Neuronal stem cell (in vitro differentiated cells): ENCODE results near the gene DPEP1.
A peak's percentile ranks its signal among the peaks of the same experiment; 100 is the strongest.

ENCODE experiments used
- DNase-seq: peaks from one replicate; pipeline ENCODE4 v3.0.0-alpha.2; 2013; ENCODE audit warnings: low spot score
- H2AFZ ChIP-seq: one replicate; pipeline ENCODE4 v1.6.1; 2013; ENCODE audit warnings: mild to moderate bottlenecking, low read length, inconsistent platforms
- H2AK5ac ChIP-seq: 2 replicates; pipeline ENCODE4 v1.6.1; 2013; ENCODE audit warnings: low read depth, mild to moderate bottlenecking, inconsistent platforms, low read length, moderate library complexity, mixed read lengths
- H2BK120ac ChIP-seq: 2 replicates; pipeline ENCODE4 v1.6.1; 2013; ENCODE audit warnings: low read depth, mild to moderate bottlenecking, inconsistent platforms, low read length, moderate library complexity, mixed read lengths
- H2BK12ac ChIP-seq: one replicate; pipeline ENCODE4 v1.6.1; 2013; ENCODE audit warnings: low read length, inconsistent platforms
- H2BK15ac ChIP-seq: 2 replicates; pipeline ENCODE4 v1.6.1; 2013; ENCODE audit warnings: mild to moderate bottlenecking, low read length, inconsistent platforms, mixed read lengths
- H2BK5ac ChIP-seq: one replicate; pipeline ENCODE4 v1.6.1; 2013; ENCODE audit warnings: inconsistent platforms, mild to moderate bottlenecking, low read length, moderate library complexity
- H3K14ac ChIP-seq: one replicate; pipeline ENCODE4 v1.6.1; 2013; ENCODE audit warnings: low read length, inconsistent platforms
- H3K18ac ChIP-seq: 2 replicates; pipeline ENCODE4 v1.6.1; 2013; ENCODE audit warnings: low read length, inconsistent platforms
- H3K23ac ChIP-seq: 2 replicates; pipeline ENCODE4 v1.6.1; 2013; ENCODE audit warnings: low read depth, mild to moderate bottlenecking, mixed read lengths, low read length, inconsistent platforms; ENCODE audit not compliant: poor library complexity
- H3K27ac ChIP-seq: replicated peaks from 3 replicates; pipeline ENCODE4 v1.5.1; 2013; ENCODE audit warnings: low read length, inconsistent platforms
- H3K27me3 ChIP-seq, 3 experiments: 2 replicates each; pipeline ENCODE4 v1.6.1; 2013; ENCODE audit warnings: low read length in 3 of 3, mild to moderate bottlenecking in 2 of 3, inconsistent platforms in 1 of 3, low read depth in 1 of 3, mixed read lengths in 1 of 3, moderate library complexity in 1 of 3; ENCODE audit not compliant: control insufficient read depth in 3 of 3, insufficient read depth in 3 of 3
- H3K36me3 ChIP-seq, 2 donors: replicated peaks in 1 of 2; 2 replicates each; pipeline ENCODE4 v1.6.1; 2013; ENCODE audit warnings: low read length in 2 of 2; ENCODE audit not compliant: control insufficient read depth in 2 of 2, insufficient read depth in 2 of 2
- H3K4ac ChIP-seq: 2 replicates; pipeline ENCODE4 v1.6.1; 2013; ENCODE audit warnings: inconsistent platforms, mild to moderate bottlenecking, low read length, moderate library complexity
- H3K4me1 ChIP-seq, 2 donors: 1 replicate in 1 of 2; 2 replicates in 1 of 2; pipeline ENCODE4 v1.6.1; 2013; ENCODE audit warnings: low read length in 2 of 2, low read depth in 1 of 2; ENCODE audit not compliant: control insufficient read depth in 2 of 2, insufficient read depth in 1 of 2
- H3K4me2 ChIP-seq: one replicate; pipeline ENCODE4 v1.6.1; 2013; ENCODE audit warnings: mild to moderate bottlenecking, low read length, inconsistent platforms; ENCODE audit not compliant: insufficient read depth, poor library complexity, severe bottlenecking
- H3K4me3 ChIP-seq, 2 donors: 2 replicates each; pipeline ENCODE4 v1.5.1; 2013; ENCODE audit warnings: low read length in 2 of 2, mild to moderate bottlenecking in 2 of 2, inconsistent platforms in 1 of 2, moderate library complexity in 1 of 2
- H3K79me1 ChIP-seq: one replicate; pipeline ENCODE4 v1.6.1; 2013; ENCODE audit warnings: low read depth, mild to moderate bottlenecking, inconsistent platforms, low read length, moderate library complexity
- H3K9ac ChIP-seq: one replicate; pipeline ENCODE4 v1.6.1; 2013; ENCODE audit warnings: mild to moderate bottlenecking, low read depth, low read length, inconsistent platforms; ENCODE audit not compliant: poor library complexity
- H3K9me3 ChIP-seq, 2 donors: replicated peaks in 1 of 2; 2 replicates each; pipeline versions ENCODE3 to v1.6.1; 2013; ENCODE audit warnings: low read length in 2 of 2, mild to moderate bottlenecking in 2 of 2, inconsistent platforms in 1 of 2, low read depth in 1 of 2, mixed read lengths in 1 of 2, moderate library complexity in 1 of 2; ENCODE audit not compliant: control insufficient read depth in 2 of 2, insufficient read depth in 1 of 2
- H4K8ac ChIP-seq: one replicate; pipeline ENCODE4 v1.6.1; 2013; ENCODE audit warnings: low read depth, mild to moderate bottlenecking, inconsistent platforms, low read length, moderate library complexity
- H4K91ac ChIP-seq: one replicate; pipeline ENCODE4 v1.6.1; 2013; ENCODE audit warnings: low read length, low read depth, mild to moderate bottlenecking, inconsistent platforms; ENCODE audit not compliant: poor library complexity
- WGBS, 2 donors: extraction: QIAGEN DNeasy Blood & Tissue Kit; methylation state at CpG; one replicate each; pipeline ENCODE4 v1.1.7; 2013; ENCODE audit warnings: missing lambda C conversion rate in 2 of 2, mixed read lengths in 1 of 2; ENCODE audit not compliant: insufficient read length in 2 of 2, insufficient replicate concordance in 1 of 2; ENCODE audit errors: extremely low coverage in 2 of 2; 5-methylcytosine and 5-hydroxymethylcytosine counted together

DPEP1 gene

GRCh38 chr16:89613954-89614459, 565 bp downstream of the DPEP1 start:
- peak overlapping the region; percentile 1 for H2BK5ac ChIP-seq
- no peak overlapping the region for H3K27ac ChIP-seq
- WGBS, 2 donors: no CpG with 5 or more reads among the region's 22 CpGs
- peak overlapping the region; percentile 79 for H2AK5ac ChIP-seq
- no peak overlapping the region for H3K14ac ChIP-seq
- H3K23ac ChIP-seq: no peak overlapping the region
- peak overlapping the region; percentile 26 for H2BK15ac ChIP-seq
- H3K9me3 ChIP-seq: no peaks in the 10 kb centered on the region
- H4K8ac ChIP-seq: no peak overlapping the region
- peak overlapping the region; percentile 46 for H4K91ac ChIP-seq
- H3K4ac ChIP-seq: no peak overlapping the region
- H3K4me2 ChIP-seq: no peak overlapping the region
- no peak overlapping the region for H2BK12ac ChIP-seq
- H3K4me1 ChIP-seq: peaks cover 5 to 9% of the 10 kb centered on the region in 2 donors
- peak overlapping the region; percentile 19 for H3K18ac ChIP-seq
- peak overlapping the region; percentile 36 for H2BK120ac ChIP-seq
- no peak overlapping the region for H3K4me3 ChIP-seq
- H3K79me1 ChIP-seq: no peaks in the 10 kb centered on the region
- no peaks in the 10 kb centered on the region for H3K36me3 ChIP-seq
- no peak overlapping the region for H2AFZ ChIP-seq
- no peak for DNase-seq
- H3K27me3 ChIP-seq: no peaks in the 10 kb centered on the region
- H3K9ac ChIP-seq: no peak overlapping the region

- peak overlapping the region; percentile 65 for H2AFZ ChIP-seq
- no peaks in the 10 kb centered on the region for H3K27me3 ChIP-seq
- no peak overlapping the region for H3K4me3 ChIP-seq
- H4K8ac ChIP-seq: peak overlapping the region; percentile 48
- peak overlapping the region; percentile 55 for H3K23ac ChIP-seq
- H3K14ac ChIP-seq: peak overlapping the region; percentile 75
- no peaks in the 10 kb centered on the region for H3K79me1 ChIP-seq
- peak overlapping the region; percentile 53 for H2BK5ac ChIP-seq
- peaks cover 7 to 12% of the 10 kb centered on the region in 2 donors for H3K4me1 ChIP-seq
- no peak for DNase-seq
- H2BK15ac ChIP-seq: peak overlapping the region; percentile 87
- H3K4me2 ChIP-seq: no peak overlapping the region
- no CpG with 5 or more reads among the region's 13 CpGs for WGBS, 2 donors
- H3K27ac ChIP-seq: no peak overlapping the region
- peak overlapping the region; percentile 73 for H2BK12ac ChIP-seq
- peak overlapping the region; percentile 87 for H2BK120ac ChIP-seq
- H3K18ac ChIP-seq: peak overlapping the region; percentile 91
- no peaks in the 10 kb centered on the region for H3K9me3 ChIP-seq
- H2AK5ac ChIP-seq: peak overlapping the region; percentile 99
- H4K91ac ChIP-seq: peak overlapping the region; percentile 30
- H3K4ac ChIP-seq: no peak overlapping the region
- H3K9ac ChIP-seq: peak overlapping the region; percentile 21
- H3K36me3 ChIP-seq: no peaks in the 10 kb centered on the region
Measured at GRCh38 chr16:89615176-89615575, 1.7 kb downstream of the DPEP1 start.

GRCh38 chr16:89615596-89616090, 2.2 kb downstream of the DPEP1 start:
- no peaks in the 10 kb centered on the region for H3K36me3 ChIP-seq
- H3K27me3 ChIP-seq: no peaks in the 10 kb centered on the region
- H4K8ac ChIP-seq: peak overlapping the region; percentile 48
- H2BK120ac ChIP-seq: peak overlapping the region; percentile 0
- peak overlapping the region; percentile 65 for H2AFZ ChIP-seq
- peak overlapping the region; percentile 87 for H2BK15ac ChIP-seq
- peak overlapping the region; percentile 84 for H2BK12ac ChIP-seq
- no peak overlapping the region for H3K9ac ChIP-seq
- no peak overlapping the region for H3K4ac ChIP-seq
- DNase-seq: no peak
- peaks cover 7 to 15% of the 10 kb centered on the region in 2 donors for H3K4me1 ChIP-seq
- no CpG with 5 or more reads among the region's 17 CpGs for WGBS, 2 donors
- peak overlapping the region; percentile 91 for H3K18ac ChIP-seq
- H2AK5ac ChIP-seq: peak overlapping the region; percentile 99
- H2BK5ac ChIP-seq: peak overlapping the region; percentile 53
- no peak overlapping the region for H3K23ac ChIP-seq
- H3K14ac ChIP-seq: peak overlapping the region; percentile 75
- H3K4me2 ChIP-seq: no peak overlapping the region
- no peak overlapping the region for H3K4me3 ChIP-seq
- no peak overlapping the region for H3K27ac ChIP-seq
- H4K91ac ChIP-seq: no peak overlapping the region
- no peaks in the 10 kb centered on the region for H3K9me3 ChIP-seq
- no peaks in the 10 kb centered on the region for H3K79me1 ChIP-seq

GRCh38 chr16:89616623-89617022, 3.2 kb downstream of the DPEP1 start:
- WGBS, 2 donors: no CpG with 5 or more reads among the region's 20 CpGs
- Histone ChIP-seq H2BK15ac (no peak overlapping the region), H2BK12ac (peak overlapping the region; percentile 65), H3K79me1 (no peaks in the 10 kb centered on the region), H3K9me3 (no peaks in the 10 kb centered on the region), H2AFZ (peak overlapping the region; percentile 59), H3K4me1 (peaks cover 9 to 17% of the 10 kb centered on the region in 2 donors), H3K27ac (no peak overlapping the region), H3K4me2 (no peak overlapping the region), H3K36me3 (no peaks in the 10 kb centered on the region), H3K4ac (no peak overlapping the region), H2BK5ac (no peak overlapping the region), H3K23ac (peak overlapping the region; percentile 51), H2AK5ac (peak overlapping the region; percentile 0), H3K4me3 (no peak overlapping the region), H3K18ac (no peak overlapping the region), H3K9ac (no peak overlapping the region), H4K91ac (no peak overlapping the region), H2BK120ac (no peak overlapping the region), H4K8ac (no peak overlapping the region), H3K27me3 (no peaks in the 10 kb centered on the region), H3K14ac (peak overlapping the region; percentile 75)
- DNase-seq: no peak
